Measurements from ENCODE around the gene ISCA1.

DNA sequence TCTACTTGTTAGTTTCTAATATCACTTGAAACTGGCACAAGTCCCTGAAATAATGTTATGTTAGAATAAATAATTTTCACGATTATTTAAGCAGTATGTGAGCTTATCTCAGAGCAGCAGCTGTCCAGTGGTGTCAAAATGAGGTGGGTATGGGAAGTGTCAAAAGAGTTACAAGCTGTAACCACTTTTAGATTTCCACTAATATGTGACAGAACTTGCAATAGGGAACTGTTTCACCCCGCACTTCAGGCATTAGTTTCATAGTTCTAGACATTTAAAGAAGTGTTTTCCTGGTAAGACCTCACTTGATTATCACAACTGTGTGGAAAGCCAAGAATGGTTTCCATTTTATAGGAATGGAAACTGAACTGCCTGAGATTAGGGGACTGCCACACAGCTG, 2.9 kb upstream of the ISCA1 start:
- TF ChIP-seq CTCF (IDR thresholded peaks at IDR 0.05; ENCODE audit: poor library complexity), result no peak
- TF ChIP-seq EZH2phosphoT487 (IDR thresholded peaks at IDR 0.05; ENCODE audit: low read depth, severe bottlenecking, unreplicated experiment), result no peak
